IMR-90 (cell line): ENCODE measurements around the gene LRCOL1. TPM values are rescaled to one million over a fixed set of nuclear protein-coding genes. Genes with fewer than 3 reads are reported as not detected.

Source experiments
- ATAC-seq: fragments of 200-7000 bp; cut with Tn5 transposase; 2 replicates; pipeline ENCODE4 v1.9.1; 2020; ENCODE audit warnings: low read depth, mild to moderate bottlenecking, moderate library complexity
- BruUV-seq: library from RNA; stranded (reverse); fragments of 400-500 nt; replicated peaks from 2 replicates; lab custom pipeline; 2021; lab: Mats Ljungman, UMichigan
- CTCF ChIA-PET: fragments of 300-600 bp; formaldehyde crosslinking; extraction: SDS; loops from one replicate; lab custom pipeline; 2021; ENCODE audit warnings: antibody characterized with exemption; lab: Yijun Ruan, JAX
- POLR2A ChIA-PET: fragments of 300-600 bp; sonication (Branson Sonifier 250); formaldehyde crosslinking; loops from one replicate; lab custom pipeline; 2022; ENCODE audit warnings: antibody characterized with exemption; ENCODE audit not compliant: unreplicated experiment; lab: Charles Lee
- DNase-seq: peaks from one replicate; pipeline ENCODE4 v3.0.0; 2013
- H2AFZ ChIP-seq: replicated peaks from 2 replicates; pipeline ENCODE3; 2013; ENCODE audit warnings: low read length, mild to moderate bottlenecking; ENCODE audit not compliant: poor library complexity
- H2AK5ac ChIP-seq: 2 replicates; pipeline ENCODE4 v1.6.1; 2013; ENCODE audit warnings: low read depth, low read length, inconsistent platforms
- H2AK9ac ChIP-seq: replicated peaks from 2 replicates; pipeline ENCODE3; 2013; ENCODE audit warnings: mild to moderate bottlenecking, low read depth, low read length, moderate library complexity; ENCODE audit not compliant: poor library complexity
- H2BK120ac ChIP-seq: 2 replicates; pipeline ENCODE4 v1.6.1; 2013; ENCODE audit warnings: low read depth, low read length, inconsistent platforms
- H2BK15ac ChIP-seq: 3 replicates; pipeline ENCODE4 v1.6.1; 2013; ENCODE audit warnings: low read depth, low read length, inconsistent platforms
- H2BK20ac ChIP-seq: 2 replicates; pipeline ENCODE4 v1.6.1; 2013; ENCODE audit warnings: low read depth, mild to moderate bottlenecking, inconsistent platforms, low read length, moderate library complexity
- H2BK5ac ChIP-seq: 2 replicates; pipeline ENCODE4 v1.6.1; 2013; ENCODE audit warnings: mild to moderate bottlenecking, low read depth, low read length, inconsistent platforms; ENCODE audit not compliant: poor library complexity, severe bottlenecking
- H3K14ac ChIP-seq: replicated peaks from 2 replicates; pipeline ENCODE4 v1.6.1; 2013; ENCODE audit warnings: low read depth, low read length, inconsistent platforms
- H3K18ac ChIP-seq: 2 replicates; pipeline ENCODE4 v1.6.1; 2013; ENCODE audit warnings: low read depth, low read length, control low read depth
- H3K23ac ChIP-seq: 2 replicates; pipeline ENCODE4 v1.6.1; 2013; ENCODE audit warnings: low read depth, low read length, inconsistent platforms
- H3K27ac ChIP-seq: 2 replicates; pipeline ENCODE4 v1.5.1; 2013; ENCODE audit warnings: mild to moderate bottlenecking, control low read depth, low read length; ENCODE audit not compliant: insufficient read depth
- H3K27me3 ChIP-seq: 2 replicates; pipeline ENCODE4 v1.6.1; 2013; ENCODE audit warnings: low read length; ENCODE audit not compliant: control insufficient read depth, insufficient read depth
- H3K36me3 ChIP-seq: 2 replicates; pipeline ENCODE4 v1.6.1; 2013; ENCODE audit warnings: low read length, mixed read lengths; ENCODE audit not compliant: control insufficient read depth, insufficient read depth
- H3K4ac ChIP-seq: 2 replicates; pipeline ENCODE4 v1.6.1; 2013; ENCODE audit warnings: low read depth, low read length, inconsistent platforms
- H3K4me1 ChIP-seq: 2 replicates; pipeline ENCODE4 v1.6.1; 2013; ENCODE audit warnings: low read length, mixed read lengths; ENCODE audit not compliant: control insufficient read depth, insufficient read depth
- H3K4me2 ChIP-seq: 2 replicates; pipeline ENCODE4 v1.6.1; 2013; ENCODE audit warnings: low read depth, mild to moderate bottlenecking, control low read depth, low read length, moderate library complexity
- H3K4me3 ChIP-seq: 2 replicates; pipeline ENCODE4 v1.5.1; 2013; ENCODE audit warnings: low read depth, mild to moderate bottlenecking, control low read depth, low read length, moderate library complexity; ENCODE audit not compliant: insufficient read depth
- H3K56ac ChIP-seq: 2 replicates; pipeline ENCODE4 v1.6.1; 2013; ENCODE audit warnings: low read length, inconsistent platforms; ENCODE audit not compliant: insufficient read depth; ENCODE audit errors: extremely low read depth
- H3K79me1 ChIP-seq, 2 experiments: 2 replicates each; pipeline ENCODE4 v1.6.1; 2013; ENCODE audit warnings: low read length in 2 of 2, inconsistent platforms in 1 of 2, low read depth in 1 of 2
- H3K9ac ChIP-seq: 2 replicates; pipeline ENCODE4 v1.6.1; 2013; ENCODE audit warnings: low read depth, low read length, control low read depth
- H3K9me1 ChIP-seq: 2 replicates; pipeline ENCODE4 v1.6.1; 2013; ENCODE audit warnings: low read length, inconsistent platforms; ENCODE audit not compliant: insufficient read depth
- H3K9me3 ChIP-seq: 2 replicates; pipeline ENCODE4 v1.6.1; 2013; ENCODE audit warnings: low read length; ENCODE audit not compliant: control insufficient read depth, insufficient read depth
- H4K20me1 ChIP-seq: 2 replicates; pipeline ENCODE4 v1.6.1; 2013; ENCODE audit warnings: low read length, inconsistent platforms; ENCODE audit not compliant: insufficient read depth
- H4K5ac ChIP-seq: 2 replicates; pipeline ENCODE4 v1.6.1; 2013; ENCODE audit warnings: mild to moderate bottlenecking, low read depth, low read length, control low read depth
- H4K8ac ChIP-seq, 2 experiments: 2 replicates each; pipeline ENCODE4 v1.6.1; 2013; ENCODE audit warnings: low read depth in 2 of 2, low read length in 2 of 2, control low read depth in 1 of 2, inconsistent platforms in 1 of 2
- H4K91ac ChIP-seq: 2 replicates; pipeline ENCODE4 v1.6.1; 2013; ENCODE audit warnings: low read depth, low read length, inconsistent platforms; ENCODE audit not compliant: insufficient read depth
- BHLHE40 ChIP-seq: fragments of 150-350 bp; IDR thresholded peaks from 2 replicates; pipeline ENCODE4 v1.6.1; 2016; ENCODE audit warnings: mild to moderate bottlenecking, low read depth, low read length
- FOS ChIP-seq: fragments of 150-350 bp; IDR thresholded peaks from 2 replicates; pipeline ENCODE4 v1.6.1; 2016; ENCODE audit warnings: low read depth, low read length
- MAFK ChIP-seq: IDR thresholded peaks from 2 replicates; pipeline ENCODE4 v1.6.1; 2012; ENCODE audit warnings: low read depth, low read length, improper control_type of control experiment
- MAZ ChIP-seq: IDR thresholded peaks from 2 replicates; pipeline ENCODE4 v1.6.1; 2012; ENCODE audit warnings: low read depth, mild to moderate bottlenecking, low read length, improper control_type of control experiment, moderate library complexity, borderline replicate concordance
- NFE2L2 ChIP-seq: fragments of 150-350 bp; IDR thresholded peaks from 2 replicates; pipeline ENCODE4 v1.6.1; 2016; ENCODE audit warnings: low read depth, mild to moderate bottlenecking, low read length
- POLR2A ChIP-seq: IDR thresholded peaks from 2 replicates; pipeline ENCODE4 v1.6.1; 2012; ENCODE audit warnings: mild to moderate bottlenecking, low read depth, low read length
- RCOR1 ChIP-seq: IDR thresholded peaks from 2 replicates; pipeline ENCODE4 v1.6.1; 2012; ENCODE audit warnings: mild to moderate bottlenecking, low read length, improper control_type of control experiment; ENCODE audit not compliant: insufficient replicate concordance
- SMC3 ChIP-seq: fragments of 150-350 bp; IDR thresholded peaks from 2 replicates; pipeline ENCODE4 v1.6.1; 2016; ENCODE audit warnings: low read depth, mild to moderate bottlenecking, antibody characterized with exemption, low read length, moderate library complexity
- WGBS, 2 experiments: methylation state at CpG; one replicate each; pipeline versions ENCODE4 v1.1.5 to v1.1.7; 2013; ENCODE audit warnings: missing lambda C conversion rate in 2 of 2; ENCODE audit not compliant: insufficient read length in 1 of 2; ENCODE audit errors: extremely low coverage in 2 of 2; 5-methylcytosine and 5-hydroxymethylcytosine counted together
- dilution Hi-C: fragments of 300-500 bp; cut with HindIII; formaldehyde crosslinking; loops from one replicate; pipeline ENCODE4 v1.14.3; 2018; ENCODE audit warnings: low sequenced_read_pairs; ENCODE audit not compliant: unreplicated experiment
- in situ Hi-C: fragments of 300-500 bp; cut with MboI; formaldehyde crosslinking; loops from 3 replicates; pipeline ENCODE4 v1.14.3; 2019; ENCODE audit warnings: low sequenced_read_pairs, inconsistent platforms, mixed read lengths
- intact Hi-C: fragments of 100-400 bp; cut with micrococcal nuclease; formaldehyde crosslinking; loops from 2 replicates; pipeline ENCODE4 v1.10.0; 2022
- polyA plus RNA-seq, 3 experiments: library from polyadenylated mRNA; depleted of rRNA; stranded (reverse); fragments of >200 nt; gene quantifications; 2 replicates each; pipeline ENCODE4 v1.2.3, GENCODE V29; 2012; ENCODE audit warnings: low replicate concordance in 1 of 3
- total RNA-seq: library from RNA; depleted of rRNA; stranded (reverse); fragments of >200 nt; gene quantifications from 2 replicates; pipeline ENCODE4 v1.2.3, GENCODE V29; 2012
- TF ChIP-seq, protein P1 (sequence below): conservative IDR thresholded peaks from 2 replicates; pipeline ENCODE4 v1.5.1; 2012; ENCODE audit warnings: mild to moderate bottlenecking, low read depth, low read length, improper control_type of control experiment
- TF ChIP-seq, protein P2 (sequence below): fragments of 150-350 bp; IDR thresholded peaks from 2 replicates; pipeline ENCODE4 v1.6.1; 2017; ENCODE audit warnings: mild to moderate bottlenecking, antibody characterized with exemption, low read length, low read depth

The LRCOL1 gene
- total and polyA plus RNA-seq, 2 of the 4 experiments (the other 2 are of a cell fraction), result 1.0 TPM; not detected in 1

DNA sequence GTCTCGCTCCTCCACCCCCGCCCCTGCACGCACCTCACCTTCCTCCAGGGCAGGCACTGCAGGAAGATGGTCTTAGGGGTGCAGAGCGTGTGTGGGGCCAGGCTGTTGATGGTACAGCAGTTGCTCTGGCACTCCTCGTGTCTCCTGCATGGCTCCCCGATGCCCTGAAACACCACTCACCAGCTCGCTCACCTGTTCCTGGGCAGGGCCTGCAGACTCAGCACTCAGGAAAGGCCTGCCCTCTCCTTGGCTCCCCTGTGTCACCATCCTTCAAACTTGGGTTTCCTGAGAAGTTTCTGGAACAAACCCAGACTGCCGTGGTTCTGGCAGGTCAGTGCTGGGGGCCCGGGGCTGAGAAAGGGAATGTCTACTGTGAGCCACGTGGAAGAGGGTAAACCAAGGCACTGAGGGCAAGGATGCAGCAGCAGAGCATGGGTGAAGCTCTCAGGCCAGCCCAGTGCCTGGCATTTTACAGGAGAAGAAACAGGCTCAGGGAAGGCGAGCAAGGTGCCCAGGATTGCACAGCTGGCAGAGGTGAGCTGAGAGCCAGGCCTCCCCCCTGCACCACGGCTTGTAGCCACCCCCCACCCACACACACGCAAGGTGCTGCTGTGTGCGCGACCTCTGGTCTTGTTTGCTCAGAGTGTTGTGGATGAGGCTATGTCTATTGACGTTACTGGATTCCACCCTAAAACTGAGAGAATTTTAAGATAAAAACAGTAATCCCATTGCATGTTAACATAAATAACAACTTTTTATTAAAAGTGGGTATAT, 5.5 kb downstream of the LRCOL1 start:
- no peak overlapping the region for H3K4ac ChIP-seq
- H4K20me1 ChIP-seq, result no peaks in the 10 kb centered on the region
- no peak overlapping the region for H3K18ac ChIP-seq
- no peaks in the 10 kb centered on the region for H3K9me3 ChIP-seq
- H3K4me1 ChIP-seq, result peaks cover 6% of the 10 kb centered on the region; the same call in 1 of the 2 replicates
- no peak overlapping the region for H2BK20ac ChIP-seq
- CTCF ChIA-PET, result interaction anchor here (0.9 kb wide), 1 partner anchor 10 kb away, joined by 3 read pairs; no protein-coding TSS in a partner anchor
- TF ChIP-seq FOS, result no peak
- no peak for TF ChIP-seq SMC3
- TF ChIP-seq, protein P1, sequence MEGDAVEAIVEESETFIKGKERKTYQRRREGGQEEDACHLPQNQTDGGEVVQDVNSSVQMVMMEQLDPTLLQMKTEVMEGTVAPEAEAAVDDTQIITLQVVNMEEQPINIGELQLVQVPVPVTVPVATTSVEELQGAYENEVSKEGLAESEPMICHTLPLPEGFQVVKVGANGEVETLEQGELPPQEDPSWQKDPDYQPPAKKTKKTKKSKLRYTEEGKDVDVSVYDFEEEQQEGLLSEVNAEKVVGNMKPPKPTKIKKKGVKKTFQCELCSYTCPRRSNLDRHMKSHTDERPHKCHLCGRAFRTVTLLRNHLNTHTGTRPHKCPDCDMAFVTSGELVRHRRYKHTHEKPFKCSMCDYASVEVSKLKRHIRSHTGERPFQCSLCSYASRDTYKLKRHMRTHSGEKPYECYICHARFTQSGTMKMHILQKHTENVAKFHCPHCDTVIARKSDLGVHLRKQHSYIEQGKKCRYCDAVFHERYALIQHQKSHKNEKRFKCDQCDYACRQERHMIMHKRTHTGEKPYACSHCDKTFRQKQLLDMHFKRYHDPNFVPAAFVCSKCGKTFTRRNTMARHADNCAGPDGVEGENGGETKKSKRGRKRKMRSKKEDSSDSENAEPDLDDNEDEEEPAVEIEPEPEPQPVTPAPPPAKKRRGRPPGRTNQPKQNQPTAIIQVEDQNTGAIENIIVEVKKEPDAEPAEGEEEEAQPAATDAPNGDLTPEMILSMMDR, result no peak
- no peak for TF ChIP-seq MAFK
- TF ChIP-seq MAZ, result no peak
- TF ChIP-seq POLR2A, result no peak
- TF ChIP-seq, protein P2, sequence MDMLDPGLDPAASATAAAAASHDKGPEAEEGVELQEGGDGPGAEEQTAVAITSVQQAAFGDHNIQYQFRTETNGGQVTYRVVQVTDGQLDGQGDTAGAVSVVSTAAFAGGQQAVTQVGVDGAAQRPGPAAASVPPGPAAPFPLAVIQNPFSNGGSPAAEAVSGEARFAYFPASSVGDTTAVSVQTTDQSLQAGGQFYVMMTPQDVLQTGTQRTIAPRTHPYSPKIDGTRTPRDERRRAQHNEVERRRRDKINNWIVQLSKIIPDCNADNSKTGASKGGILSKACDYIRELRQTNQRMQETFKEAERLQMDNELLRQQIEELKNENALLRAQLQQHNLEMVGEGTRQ, result no peak
- TF ChIP-seq RCOR1, result no peak
- no peak for TF ChIP-seq BHLHE40
- TF ChIP-seq NFE2L2, result no peak
- no peak overlapping the region for H3K56ac ChIP-seq
- dilution Hi-C loops (no loop called here), intact Hi-C loops (no loop called here), in situ Hi-C loops (no loop called here)
- no peaks in the 10 kb centered on the region for H3K9me1 ChIP-seq
- H2AFZ ChIP-seq, result no peak overlapping the region
- ATAC-seq (no peak), DNase-seq (no peak)
- H3K4me3 ChIP-seq, result no peak overlapping the region
- no peak overlapping the region for H4K5ac ChIP-seq
- H4K91ac ChIP-seq, result no peak overlapping the region
- no peak overlapping the region for H3K23ac ChIP-seq
- no peak overlapping the region for H3K9ac ChIP-seq
- no peaks in the 10 kb centered on the region for H3K36me3 ChIP-seq
- H4K8ac ChIP-seq, result no peak overlapping the region
- H3K14ac ChIP-seq, result no peak overlapping the region
- H2BK15ac ChIP-seq, result no peak overlapping the region
- no TSS peak for BruUV-seq
- no peak overlapping the region for H2AK9ac ChIP-seq
- no peaks in the 10 kb centered on the region for H3K79me1 ChIP-seq
- H3K4me2 ChIP-seq, result no peak overlapping the region
- no peak overlapping the region for H2BK5ac ChIP-seq
- WGBS, 2 experiments, result 62% methylated on average over 5 of the region's 16 CpGs; no CpG with 5 or more reads in 1 of the 2 experiments
- no peak overlapping the region for H2AK5ac ChIP-seq
- H3K27ac ChIP-seq, result no peak overlapping the region
- POLR2A ChIA-PET, result no interaction called here
- no peak overlapping the region for H2BK120ac ChIP-seq
- peaks cover 30% of the 10 kb centered on the region for H3K27me3 ChIP-seq
